ENCODE results near the gene CYP17A1.
"Not testable (repeated sequence)": the region's sequence is repeated elsewhere in the genome, so short reads cannot be mapped to it uniquely, and the experiment has no call there.

CYP17A1 gene

DNA sequence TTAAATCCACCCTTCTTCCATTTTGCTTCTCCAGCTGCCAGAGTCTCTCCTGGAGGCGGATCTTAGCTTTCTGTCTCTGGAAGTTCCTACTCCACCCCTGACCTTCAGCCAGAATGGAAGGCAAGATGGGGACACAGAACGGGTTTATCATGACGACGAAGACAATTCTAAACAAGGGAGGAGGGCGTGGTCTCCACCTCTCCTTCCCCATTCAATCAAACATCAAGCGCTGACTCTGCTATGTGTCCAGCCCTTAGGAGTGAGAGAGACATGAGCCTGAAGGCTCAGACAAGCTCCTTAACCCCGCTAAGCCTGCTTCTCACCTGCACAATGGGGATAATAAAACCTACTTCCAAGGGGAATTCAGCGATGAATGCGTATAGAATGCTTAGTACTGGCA lies 3.1 kb downstream of the CYP17A1 start:
- FAIRE-seq, result no peak

- no peak for FAIRE-seq
Measured at GRCh38 chr10:102832987-102833386, 4.2 kb downstream of the CYP17A1 start.

- FAIRE-seq, result no peak
Measured at GRCh38 chr10:102832248-102832647, 5.0 kb downstream of the CYP17A1 start.

DNA sequence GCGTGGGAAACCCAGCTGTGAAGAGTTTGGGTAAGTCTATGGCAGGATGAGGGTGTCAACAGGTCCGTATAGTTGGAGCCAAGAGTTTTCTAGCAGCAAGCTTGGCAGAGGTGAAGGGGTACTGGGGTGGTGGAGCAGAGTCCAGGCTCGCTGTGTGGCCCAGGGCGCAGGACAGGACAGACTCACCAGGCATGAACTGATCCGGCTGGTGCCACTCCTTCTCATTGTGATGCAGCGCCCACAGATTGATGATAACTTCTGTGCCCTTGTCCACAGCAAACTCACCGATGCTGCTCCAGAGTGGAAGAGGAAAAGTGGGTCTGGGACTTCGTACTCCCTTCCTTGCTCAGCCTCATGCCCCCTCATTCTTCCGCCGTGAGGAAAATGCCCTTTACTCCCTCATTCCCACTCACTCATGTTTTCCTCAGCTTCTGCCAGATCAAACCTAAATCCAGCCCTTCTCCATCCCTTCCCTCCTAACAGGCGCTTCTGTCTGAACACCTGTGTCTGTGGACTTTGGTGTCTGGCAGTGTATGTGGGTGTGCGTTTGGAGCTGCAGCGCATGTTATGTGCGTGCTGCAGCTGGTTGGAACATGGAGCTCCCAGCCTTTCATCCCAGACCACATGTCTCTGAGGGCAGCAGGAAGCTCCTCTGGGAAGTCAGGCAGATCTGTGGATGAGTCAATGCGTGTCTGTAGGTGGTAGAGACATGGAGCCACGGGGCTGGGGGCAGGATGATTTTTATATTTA lies 5.7 kb downstream of the CYP17A1 start:
- FAIRE-seq, result no peak

DNA sequence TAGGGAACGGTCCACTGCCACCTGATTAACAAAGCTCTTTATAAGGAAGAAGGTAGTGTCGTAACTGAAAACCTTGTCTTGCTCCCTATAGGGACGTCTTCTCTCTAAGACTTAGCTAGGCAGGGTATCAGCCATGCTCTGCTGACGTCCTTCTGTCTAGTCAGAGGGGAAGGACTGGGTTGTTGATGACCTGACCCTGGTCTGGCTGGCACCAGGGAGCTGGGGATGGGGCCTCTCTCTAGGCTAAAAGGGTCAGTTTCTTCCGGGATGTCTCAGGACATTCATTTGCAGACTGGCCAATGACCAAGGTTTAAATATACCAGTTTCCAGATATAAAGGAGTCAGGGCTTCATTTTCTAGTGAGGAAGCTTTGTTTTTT lies 9.6 kb downstream of the CYP17A1 start:
- FAIRE-seq, result no peak

- no peak for FAIRE-seq
Measured at GRCh38 chr10:102826148-102826796, 10.9 kb downstream of the CYP17A1 start.

- FAIRE-seq, result no peak
Measured at GRCh38 chr10:102824664-102825063, 12.5 kb downstream of the CYP17A1 start.

DNA sequence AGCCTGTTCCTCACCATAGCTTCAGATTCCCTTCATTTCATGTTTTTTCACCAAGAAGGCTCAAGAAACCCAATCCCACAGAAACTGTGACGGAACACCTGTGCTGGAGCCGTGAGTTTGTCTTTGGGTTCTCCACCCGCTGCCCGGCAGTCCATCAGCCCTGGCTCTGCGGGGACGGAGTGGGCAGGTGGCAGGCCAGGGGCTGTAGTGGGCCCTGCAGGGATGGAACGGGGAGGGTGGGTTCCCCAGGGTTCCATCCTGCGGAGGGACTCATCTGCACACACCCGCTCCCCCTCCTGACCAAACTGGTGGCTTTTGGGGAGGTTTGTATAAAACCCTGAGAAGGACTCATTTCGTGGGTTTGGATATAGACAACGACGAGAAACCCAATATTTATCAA lies 15.0 kb downstream of the CYP17A1 start:
- no peak for FAIRE-seq

GRCh38 chr10:102820008-102820407 lies 17.2 kb downstream of the CYP17A1 start:
- not testable (repeated sequence) for FAIRE-seq

GRCh38 chr10:102819054-102819453 lies 18.2 kb downstream of the CYP17A1 start:
- FAIRE-seq, result no peak

DNA sequence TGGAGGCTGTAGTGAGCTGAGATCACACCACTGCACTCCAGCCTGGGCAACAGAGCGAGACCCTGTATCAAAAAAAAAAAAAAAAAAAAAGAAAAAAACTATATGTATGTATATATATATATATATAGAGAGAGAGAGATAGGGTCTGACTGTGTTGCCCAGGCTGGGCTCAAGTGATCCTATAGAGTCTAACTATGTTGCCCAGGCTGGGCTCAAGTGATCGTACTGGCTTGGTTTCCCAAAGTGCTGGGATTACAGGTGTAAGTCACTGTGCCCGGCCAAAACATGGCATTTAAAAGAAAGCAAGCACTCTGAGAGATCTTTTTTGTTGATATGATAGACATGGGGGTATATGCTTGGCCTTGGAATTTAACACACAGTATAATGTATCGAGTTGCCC lies 20.0 kb downstream of the CYP17A1 start:
- FAIRE-seq, result no peak

- FAIRE-seq, result no peak
Measured at GRCh38 chr10:102815790-102816549, 21.2 kb downstream of the CYP17A1 start.

GRCh38 chr10:102814873-102815661 lies 22.1 kb downstream of the CYP17A1 start:
- no peak for FAIRE-seq

DNA sequence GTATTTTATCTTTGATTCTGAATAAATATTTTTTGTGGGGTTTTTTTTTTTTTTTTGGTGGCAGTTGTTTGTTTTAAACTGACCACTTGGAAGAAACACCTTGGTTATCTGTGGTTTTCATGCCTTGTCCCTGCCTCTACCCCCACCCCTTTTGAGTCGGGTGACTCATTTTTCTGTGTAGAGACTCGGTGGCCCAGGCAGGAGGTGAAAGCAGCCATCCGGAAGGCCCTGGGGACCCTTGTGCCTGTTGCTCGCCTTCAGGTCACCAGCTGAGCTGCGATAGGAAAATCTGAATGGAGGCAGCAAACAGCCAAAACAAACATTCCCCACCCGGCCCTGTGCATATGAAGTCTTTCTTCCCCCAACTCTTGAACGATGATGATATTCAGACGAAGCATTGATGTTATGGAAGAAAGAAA lies 22.8 kb downstream of the CYP17A1 start:
- FAIRE-seq, result no peak

DNA sequence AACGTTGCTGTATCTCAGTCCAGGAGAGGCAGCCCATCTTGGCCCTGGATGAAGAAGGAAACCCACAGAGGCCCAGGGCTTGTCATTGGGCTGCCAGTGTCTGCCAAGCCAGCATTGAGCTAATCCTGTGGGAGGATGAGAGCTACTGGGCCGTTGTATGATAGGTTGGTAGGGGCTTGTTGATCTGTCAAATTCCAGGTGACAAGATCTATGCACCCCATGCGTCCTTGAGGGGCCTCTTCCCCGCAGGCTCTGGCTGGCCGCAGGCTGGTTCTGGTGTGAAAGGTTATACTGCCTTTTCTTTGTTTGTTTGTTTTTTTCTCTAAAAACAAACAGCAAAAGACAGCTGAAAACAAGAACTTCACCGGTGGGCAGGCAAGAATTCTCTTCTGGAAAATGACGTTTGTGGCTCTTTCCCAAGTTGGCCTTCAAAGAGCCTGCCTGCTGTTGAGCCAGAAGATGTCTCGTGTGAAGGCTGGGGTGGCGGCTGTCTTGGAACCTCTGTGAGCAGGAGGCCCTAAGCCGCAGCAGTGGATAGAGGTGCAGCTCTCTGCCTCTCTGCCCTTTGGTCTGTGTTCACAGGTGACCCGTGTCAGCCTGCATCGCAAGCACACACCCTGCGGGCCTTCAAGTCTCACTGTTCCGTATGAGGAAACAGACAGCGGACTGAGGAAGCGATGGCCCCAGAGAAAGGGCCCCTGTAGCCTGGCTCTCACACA lies 23.3 kb downstream of the CYP17A1 start:
- FAIRE-seq, result no peak

- FAIRE-seq, result no peak
Measured at GRCh38 chr10:102813017-102813541, 24.1 kb downstream of the CYP17A1 start.

- no peak for FAIRE-seq
Measured at GRCh38 chr10:102812231-102812876, 24.9 kb downstream of the CYP17A1 start.

DNA sequence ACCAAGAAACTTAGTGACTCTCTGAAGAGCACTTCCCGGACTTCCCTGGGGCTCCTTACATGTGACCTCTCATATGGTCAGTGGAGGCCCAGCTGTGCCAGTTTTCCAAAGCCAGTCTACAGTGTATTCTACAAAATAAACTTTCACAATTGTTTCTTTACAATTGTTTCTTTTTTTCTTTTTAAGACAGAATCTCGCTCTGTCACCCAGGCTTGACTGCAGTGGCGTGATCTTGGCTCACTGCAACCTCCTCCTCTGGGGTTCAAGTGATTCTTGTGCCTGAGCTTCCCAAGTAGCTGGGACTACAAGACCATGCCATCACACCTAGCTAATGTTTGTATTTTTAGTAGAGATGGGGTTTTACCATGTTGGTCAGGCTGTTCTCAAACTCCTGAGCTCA lies 25.9 kb downstream of the CYP17A1 start:
- no peak for FAIRE-seq

- FAIRE-seq, result no peak
Measured at GRCh38 chr10:102808380-102808779, 28.8 kb downstream of the CYP17A1 start.

GRCh38 chr10:102804382-102805055 lies 32.7 kb downstream of the CYP17A1 start:
- no peak for FAIRE-seq

Measured in TTC549 (cell line).